Ovary (tissue), 3 donors: ENCODE results near the gene GRPR.

ENCODE experiments used
- CTCF ChIP-seq, 3 donors: fragments of 450-650 bp in 2 of 3; fragments of 200-600 bp in 1 of 3; IDR thresholded peaks; one replicate each; pipeline versions ENCODE4 v1.5.1 to v1.8.0; 2016 to 2022; ENCODE audit warnings: antibody characterized with exemption in 3 of 3, mild to moderate bottlenecking in 1 of 3
- POLR2A ChIP-seq: fragments of 450-650 bp; IDR thresholded peaks from one replicate; pipeline ENCODE4 v1.6.1; 2017; ENCODE audit warnings: antibody characterized with exemption, mild to moderate bottlenecking, moderate library complexity
- donor health status: DM: no; HTN: no; CAD: no.

- TF ChIP-seq CTCF (IDR thresholded peaks at IDR 0.05) (no peak), POLR2A (no peak)
Measured at GRCh38 chrX:16155581-16156096, 32.3 kb downstream of the GRPR start.
